ENCODE measurements around the gene TECPR2.

DNA sequence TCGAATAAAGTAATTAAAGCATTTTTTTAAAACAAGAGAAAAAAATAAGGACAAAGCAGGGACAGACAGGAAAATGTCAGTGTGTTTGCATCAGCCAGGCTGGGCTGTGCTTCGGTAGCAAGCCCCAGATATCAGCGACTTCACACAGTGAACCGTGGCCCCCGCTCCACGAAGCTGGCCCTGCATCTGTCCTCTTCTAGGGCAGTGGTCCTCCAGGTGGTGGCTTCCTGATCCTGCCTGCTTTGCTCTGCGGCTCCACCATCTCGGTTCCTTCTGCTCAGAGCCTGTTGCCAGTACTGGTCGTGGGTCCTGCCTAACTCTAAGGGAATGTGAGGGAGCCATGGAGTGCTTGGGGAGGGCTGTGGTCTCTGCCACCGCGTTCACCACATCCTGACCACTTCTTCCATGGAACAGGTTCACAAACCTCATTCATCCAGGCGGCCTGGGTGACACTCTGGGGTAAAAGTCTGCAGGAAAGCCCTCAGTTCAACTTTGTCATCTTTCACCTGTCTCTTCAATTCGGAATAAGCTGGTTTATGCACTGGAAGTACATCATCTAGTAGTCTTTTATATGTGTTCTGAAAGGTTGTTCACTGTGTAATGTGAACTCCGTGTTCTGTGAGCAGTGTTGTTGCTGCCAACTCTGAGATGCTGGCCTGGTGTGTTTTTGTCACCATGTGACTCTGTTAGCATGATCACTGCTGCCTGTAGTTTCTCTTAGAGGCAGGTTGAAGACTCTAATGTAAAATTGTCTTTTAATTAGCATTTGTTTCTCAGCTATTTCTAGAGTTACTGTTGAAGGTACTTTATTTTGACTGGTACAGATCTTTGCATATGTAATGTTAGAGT lies 99.0 kb downstream of the TECPR2 start:
- TF ChIP-seq BACH2 (CRISPR knock-in tag; IDR thresholded peaks at IDR 0.05; ENCODE audit: borderline replicate concordance) (no peak), RARB (CRISPR knock-in tag; IDR thresholded peaks at IDR 0.05) (no peak), ZFP3 (CRISPR knock-in tag; IDR thresholded peaks at IDR 0.05) (no peak), CSDC2 (CRISPR knock-in tag; IDR thresholded peaks at IDR 0.05) (no peak), ARNTL (CRISPR knock-in tag; IDR thresholded peaks at IDR 0.05; ENCODE audit: borderline replicate concordance, low read depth) (no peak), ZFP30 (CRISPR knock-in tag; IDR thresholded peaks at IDR 0.05) (no peak), ZNF70 (CRISPR knock-in tag; IDR thresholded peaks at IDR 0.05) (no peak), PPARA (CRISPR knock-in tag; IDR thresholded peaks at IDR 0.05; ENCODE audit: borderline replicate concordance) (no peak)
- TF ChIP-seq, protein P1, sequence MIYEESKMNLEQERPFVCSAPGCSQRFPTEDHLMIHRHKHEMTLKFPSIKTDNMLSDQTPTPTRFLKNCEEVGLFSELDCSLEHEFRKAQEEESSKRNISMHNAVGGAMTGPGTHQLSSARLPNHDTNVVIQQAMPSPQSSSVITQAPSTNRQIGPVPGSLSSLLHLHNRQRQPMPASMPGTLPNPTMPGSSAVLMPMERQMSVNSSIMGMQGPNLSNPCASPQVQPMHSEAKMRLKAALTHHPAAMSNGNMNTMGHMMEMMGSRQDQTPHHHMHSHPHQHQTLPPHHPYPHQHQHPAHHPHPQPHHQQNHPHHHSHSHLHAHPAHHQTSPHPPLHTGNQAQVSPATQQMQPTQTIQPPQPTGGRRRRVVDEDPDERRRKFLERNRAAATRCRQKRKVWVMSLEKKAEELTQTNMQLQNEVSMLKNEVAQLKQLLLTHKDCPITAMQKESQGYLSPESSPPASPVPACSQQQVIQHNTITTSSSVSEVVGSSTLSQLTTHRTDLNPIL (CRISPR knock-in tag; IDR thresholded peaks at IDR 0.05; ENCODE audit: low read depth) = no peak
- TF ChIP-seq, protein P2, sequence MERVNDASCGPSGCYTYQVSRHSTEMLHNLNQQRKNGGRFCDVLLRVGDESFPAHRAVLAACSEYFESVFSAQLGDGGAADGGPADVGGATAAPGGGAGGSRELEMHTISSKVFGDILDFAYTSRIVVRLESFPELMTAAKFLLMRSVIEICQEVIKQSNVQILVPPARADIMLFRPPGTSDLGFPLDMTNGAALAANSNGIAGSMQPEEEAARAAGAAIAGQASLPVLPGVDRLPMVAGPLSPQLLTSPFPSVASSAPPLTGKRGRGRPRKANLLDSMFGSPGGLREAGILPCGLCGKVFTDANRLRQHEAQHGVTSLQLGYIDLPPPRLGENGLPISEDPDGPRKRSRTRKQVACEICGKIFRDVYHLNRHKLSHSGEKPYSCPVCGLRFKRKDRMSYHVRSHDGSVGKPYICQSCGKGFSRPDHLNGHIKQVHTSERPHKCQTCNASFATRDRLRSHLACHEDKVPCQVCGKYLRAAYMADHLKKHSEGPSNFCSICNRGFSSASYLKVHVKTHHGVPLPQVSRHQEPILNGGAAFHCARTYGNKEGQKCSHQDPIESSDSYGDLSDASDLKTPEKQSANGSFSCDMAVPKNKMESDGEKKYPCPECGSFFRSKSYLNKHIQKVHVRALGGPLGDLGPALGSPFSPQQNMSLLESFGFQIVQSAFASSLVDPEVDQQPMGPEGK (CRISPR knock-in tag; IDR thresholded peaks at IDR 0.05; ENCODE audit: borderline replicate concordance) = no peak

Data from SK-N-SH treated with all-trans-retinoic acid at 6 μM for 48 hours (cell line).